Stimulated activated CD4-positive, alpha-beta T cell treated with anti-CD3 and anti-CD28 coated beads, Interleukin-2, amount 100 ng/mL, for 48 hours (primary cell): ENCODE results near the gene KERA.

Source experiments
- DNase-seq, 2 donors: peaks; one replicate each; pipeline ENCODE4 v3.0.0-alpha.2; 2020

The KERA gene

GRCh38 chr12:91007531-91008290 lies 50.1 kb downstream of the KERA start:
- DNase-seq = no peak

- DNase-seq = no peak
These were observed 53.0 kb downstream of the KERA start, which contains the start of gene EPYC for GRCh38 chr12:91004872-91005271. EPYC (minus strand) TSS chr12:91004972; CDS start chr12:91002565, 2,407 bp downstream.

- no peak for DNase-seq
These were observed 54.1 kb downstream of the KERA start for GRCh38 chr12:91003737-91004136.

- no peak for DNase-seq
These were observed 56.5 kb downstream of the KERA start for GRCh38 chr12:91001306-91001705.
